ENCODE data around the gene VEGFA. TPM values are rescaled to one million over a fixed set of nuclear protein-coding genes. Genes with fewer than 3 reads are reported as not detected.

The VEGFA gene
- total and polyA plus RNA-seq, 2 experiments from 2014 or later, result 10.7 to 241 TPM

GRCh38 chr6:43768506-43768860 lies 1.5 kb upstream of the VEGFA start:
- H3K9me2 ChIP-seq (ENCODE audit: insufficient read depth), result no peaks in the 10 kb centered on the region
- H2AFZ ChIP-seq, result no peak overlapping the region
- 38 to 50% methylated on average over 1 of the region's 1 CpG for WGBS, 2 experiments (ENCODE audit: low coverage in 1 of 2, low lambda C conversion rate in 2 of 2, missing lambda C conversion rate in 2 of 2)
- H3K9ac ChIP-seq, result peak overlapping the region; percentile 98
- H3K79me2 ChIP-seq (ENCODE audit: insufficient read depth), result peaks cover 34% of the 10 kb centered on the region
- H4K20me1 ChIP-seq (ENCODE audit: insufficient read depth), result no peaks in the 10 kb centered on the region
- peak overlapping the region; percentile 82 for H3K27ac ChIP-seq
- in situ Hi-C loops (cut with MboI), result loop anchor here (10.0 kb wide), 1 partner anchor 316 kb away; no protein-coding TSS in a partner anchor
- peaks cover 4% of the 10 kb centered on the region; the same call in 1 of the 2 replicates for H3F3A ChIP-seq (ENCODE audit: insufficient read depth)
- H3K4me2 ChIP-seq (ENCODE audit: unreplicated experiment), result peak overlapping the region; percentile 79
- no peaks in the 10 kb centered on the region for H3K27me3 ChIP-seq (replicated peaks; ENCODE audit: insufficient read depth)
- TF ChIP-seq EZH2phosphoT487 (IDR thresholded peaks at IDR 0.05; ENCODE audit: insufficient read depth, low read depth) (no peak), EZH2 (IDR thresholded peaks at IDR 0.05; ENCODE audit: insufficient read depth, poor library complexity, severe bottlenecking) (no peak)
- DNase-seq, result no peak
- no peaks in the 10 kb centered on the region for H3K9me3 ChIP-seq (ENCODE audit: low read depth)
- peaks cover 12% of the 10 kb centered on the region for H3K4me1 ChIP-seq (ENCODE audit: insufficient read depth)
- no peak overlapping the region for H3K4me3 ChIP-seq
- no peaks in the 10 kb centered on the region for H3K36me3 ChIP-seq (ENCODE audit: low read depth)

GRCh38 chr6:43768983-43769525 lies 957 bp upstream of the VEGFA start:
- Histone ChIP-seq H3K4me1 (ENCODE audit: insufficient read depth) (peaks cover 12% of the 10 kb centered on the region), H2AFZ (no peak overlapping the region), H3F3A (ENCODE audit: insufficient read depth) (peaks cover 4% of the 10 kb centered on the region; the same call in 1 of the 2 replicates), H3K9ac (peak overlapping the region; percentile 98), H4K20me1 (ENCODE audit: insufficient read depth) (no peaks in the 10 kb centered on the region), H3K4me3 (peak overlapping the region; percentile 90), H3K27ac (peak overlapping the region; percentile 82), H3K36me3 (ENCODE audit: low read depth) (no peaks in the 10 kb centered on the region), H3K79me2 (ENCODE audit: insufficient read depth) (peaks cover 39% of the 10 kb centered on the region), H3K4me2 (ENCODE audit: unreplicated experiment) (peak overlapping the region; percentile 79), H3K9me3 (ENCODE audit: low read depth) (no peaks in the 10 kb centered on the region), H3K27me3 (replicated peaks; ENCODE audit: insufficient read depth) (no peaks in the 10 kb centered on the region), H3K9me2 (ENCODE audit: insufficient read depth) (no peaks in the 10 kb centered on the region)
- no peak for TF ChIP-seq EZH2 (IDR thresholded peaks at IDR 0.05; ENCODE audit: insufficient read depth, poor library complexity, severe bottlenecking)
- no peak for TF ChIP-seq EZH2phosphoT487 (IDR thresholded peaks at IDR 0.05; ENCODE audit: insufficient read depth, low read depth)
- DNase-seq, result peak; percentile 92
- in situ Hi-C loops (cut with MboI), result loop anchor here (10.0 kb wide), 1 partner anchor 316 kb away; no protein-coding TSS in a partner anchor
- WGBS, 2 experiments (ENCODE audit: low coverage in 1 of 2, low lambda C conversion rate in 2 of 2, missing lambda C conversion rate in 2 of 2), result 0 to 7% methylated on average over 4 to 8 of the region's 8 CpGs

GRCh38 chr6:43770372-43771209 lies 580 bp downstream of the VEGFA start:
- Histone ChIP-seq H3K4me1 (ENCODE audit: insufficient read depth) (peaks cover 26% of the 10 kb centered on the region), H3K79me2 (ENCODE audit: insufficient read depth) (peaks cover 55% of the 10 kb centered on the region), H3K4me2 (ENCODE audit: unreplicated experiment) (peak overlapping the region; percentile 79), H2AFZ (no peak overlapping the region), H3K9me3 (ENCODE audit: low read depth) (no peaks in the 10 kb centered on the region), H3K27me3 (replicated peaks; ENCODE audit: insufficient read depth) (no peaks in the 10 kb centered on the region), H4K20me1 (ENCODE audit: insufficient read depth) (peaks cover 6% of the 10 kb centered on the region; the same call in 1 of the 2 replicates), H3K36me3 (ENCODE audit: low read depth) (no peaks in the 10 kb centered on the region), H3F3A (ENCODE audit: insufficient read depth) (peaks cover 12% of the 10 kb centered on the region; the same call in 1 of the 2 replicates), H3K4me3 (peak overlapping the region; percentile 90), H3K9me2 (ENCODE audit: insufficient read depth) (no peaks in the 10 kb centered on the region), H3K27ac (peak overlapping the region; percentile 82), H3K9ac (peak overlapping the region; percentile 98)
- 1 to 2% methylated on average over 56 to 76 of the region's 84 CpGs for WGBS, 2 experiments (ENCODE audit: low coverage in 1 of 2, low lambda C conversion rate in 2 of 2, missing lambda C conversion rate in 2 of 2)
- TF ChIP-seq EZH2 (IDR thresholded peaks at IDR 0.05; ENCODE audit: insufficient read depth, poor library complexity, severe bottlenecking) (no peak), EZH2phosphoT487 (IDR thresholded peaks at IDR 0.05; ENCODE audit: insufficient read depth, low read depth) (no peak)
- in situ Hi-C loops (cut with MboI), result loop anchor here (10.0 kb wide), 1 partner anchor 294 kb away; no protein-coding TSS in a partner anchor
- peak; percentile 77 for DNase-seq

- no peaks in the 10 kb centered on the region for H3K9me3 ChIP-seq (ENCODE audit: low read depth)
- peak overlapping the region; percentile 82 for H3K27ac ChIP-seq
- no peaks in the 10 kb centered on the region for H3K9me2 ChIP-seq (ENCODE audit: insufficient read depth)
- peak overlapping the region; percentile 98 for H3K9ac ChIP-seq
- H3K4me2 ChIP-seq (ENCODE audit: unreplicated experiment), result peak overlapping the region; percentile 79
- H3K36me3 ChIP-seq (ENCODE audit: low read depth), result no peaks in the 10 kb centered on the region
- H3K79me2 ChIP-seq (ENCODE audit: insufficient read depth), result peaks cover 62% of the 10 kb centered on the region
- no peak for TF ChIP-seq EZH2phosphoT487 (IDR thresholded peaks at IDR 0.05; ENCODE audit: insufficient read depth, low read depth)
- no peak for TF ChIP-seq EZH2 (IDR thresholded peaks at IDR 0.05; ENCODE audit: insufficient read depth, poor library complexity, severe bottlenecking)
- H2AFZ ChIP-seq, result no peak overlapping the region
- H4K20me1 ChIP-seq (ENCODE audit: insufficient read depth), result peaks cover 6% of the 10 kb centered on the region; the same call in 1 of the 2 replicates
- H3K4me1 ChIP-seq (ENCODE audit: insufficient read depth), result peaks cover 31% of the 10 kb centered on the region
- WGBS, 2 experiments (ENCODE audit: low coverage in 1 of 2, low lambda C conversion rate in 2 of 2, missing lambda C conversion rate in 2 of 2), result 0 to 1% methylated on average over 40 to 47 of the region's 66 CpGs
- peak; percentile 82 for DNase-seq
- in situ Hi-C loops (cut with MboI), result loop anchor here (10.0 kb wide), 1 partner anchor 293 kb away; no protein-coding TSS in a partner anchor
- H3F3A ChIP-seq (ENCODE audit: insufficient read depth), result peaks cover 20% of the 10 kb centered on the region; the same call in 1 of the 2 replicates
- H3K27me3 ChIP-seq (replicated peaks; ENCODE audit: insufficient read depth), result no peaks in the 10 kb centered on the region
- H3K4me3 ChIP-seq, result peak overlapping the region; percentile 90
Observed at GRCh38 chr6:43771210-43771857, 1.3 kb downstream of the VEGFA start.

Measured in GM23248 (cell line).